ENCODE data around the gene NR2C2AP. TPM values are rescaled to one million over a fixed set of nuclear protein-coding genes. Genes with fewer than 3 reads are reported as not detected.

NR2C2AP gene
- total and polyA plus RNA-seq, 2 donors (not counting 3 experiments of a cell fraction or from before 2014, with no cell fraction given): 11.9 to 17.5 TPM

DNA sequence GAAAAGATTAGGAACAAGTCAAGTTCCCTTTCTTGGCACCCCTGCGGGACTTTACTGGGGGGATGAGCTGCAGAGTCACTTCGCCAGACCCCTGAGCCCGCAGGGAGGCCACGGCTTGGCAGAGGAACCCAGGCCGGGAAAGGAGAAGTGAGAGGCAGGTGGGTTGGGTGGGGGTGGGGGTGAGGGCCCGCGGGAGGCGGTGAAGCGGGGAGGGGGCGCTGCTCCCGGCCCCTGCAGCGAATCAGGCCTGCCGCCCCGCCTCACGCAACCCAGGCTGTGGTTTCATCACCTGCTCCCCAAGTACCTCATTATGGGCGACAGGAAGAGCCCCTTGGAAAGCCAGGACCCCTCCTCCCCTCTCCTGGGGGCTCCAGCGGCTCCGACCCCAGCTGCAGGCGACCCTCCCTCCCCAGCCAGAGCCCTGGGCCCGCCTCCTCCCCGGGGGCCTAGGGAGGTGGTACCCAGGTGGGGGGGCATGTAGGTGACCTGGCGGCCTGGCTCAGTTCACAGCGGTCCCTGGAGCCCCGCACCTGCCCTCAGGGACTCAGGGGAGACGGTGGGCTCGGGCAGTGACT, 42.7 kb downstream of the NR2C2AP start:
- BruUV-seq (replicated peaks): no TSS peak
- DNase-seq (ENCODE audit: low read depth, low spot score) (no peak), FAIRE-seq (no peak)
- intact Hi-C loops (cut with micrococcal nuclease) (no loop called here), dilution Hi-C loops (cut with MboI; ENCODE audit: extremely low pct_ligation_motif_present, low sequenced_read_pairs) (no loop called here)
- Histone ChIP-seq H3K4me1 (ENCODE audit: control insufficient read depth, extremely low read depth, insufficient read depth, low read length) (no peaks in the 10 kb centered on the region), H2AFZ (ENCODE audit: low read depth, low read length) (no peak overlapping the region), H3K9me1 (replicated peaks; ENCODE audit: control insufficient read depth, extremely low read depth, insufficient read depth, low read length) (no peaks in the 10 kb centered on the region), H3K79me2 (ENCODE audit: control insufficient read depth, insufficient read depth, low read length) (no peaks in the 10 kb centered on the region), H3K36me3 (ENCODE audit: control insufficient read depth in 2 of 2, extremely low read depth in 1 of 2, insufficient read depth in 2 of 2, low read length in 2 of 2) (no peaks in the 10 kb centered on the region), H3K27ac (ENCODE audit: insufficient read depth, low read depth, low read length) (no peak overlapping the region), H3K27me3 (ENCODE audit: control insufficient read depth in 2 of 2, insufficient read depth in 2 of 2, low read length in 2 of 2) (no peaks in the 10 kb centered on the region), H3K9ac (replicated peaks; ENCODE audit: extremely low read depth, insufficient read depth, low read length) (no peak overlapping the region), H3K4me3 (replicated peaks in 1 of 3; ENCODE audit: insufficient read depth in 1 of 3, low read depth in 1 of 3, low read length in 3 of 3) (no peak overlapping the region), H3K9me3 (replicated peaks; ENCODE audit: control insufficient read depth, insufficient read depth, low read length) (no peaks in the 10 kb centered on the region), H4K20me1 (replicated peaks; ENCODE audit: control insufficient read depth, extremely low read depth, insufficient read depth, low read length) (no peaks in the 10 kb centered on the region), H3K4me2 (ENCODE audit: insufficient read depth, low read length) (no peak overlapping the region)
- ChIA-PET POLR2A (no interaction called here), CTCF (interaction anchor here (1.3 to 1.6 kb wide), 2 partner anchors 11 to 15 kb away, joined by 5 read pairs; no protein-coding TSS in a partner anchor)
- no peak for TF ChIP-seq POLR2A (IDR thresholded peaks at IDR 0.05; ENCODE audit: low read depth, low read length)
- TF ChIP-seq GATA2 (IDR thresholded peaks at IDR 0.05; ENCODE audit: insufficient read depth, insufficient read length, low read depth, low read length): no peak
- TF ChIP-seq JUN (IDR thresholded peaks at IDR 0.05; ENCODE audit: borderline replicate concordance, insufficient read depth, insufficient read length, low read depth): no peak
- TF ChIP-seq EZH2 (IDR thresholded peaks at IDR 0.05; ENCODE audit: borderline replicate concordance, low read depth, low read length, severe bottlenecking): no peak
- no peak for TF ChIP-seq POLR2AphosphoS5 (IDR thresholded peaks at IDR 0.05; ENCODE audit: insufficient read depth, low read depth, low read length)
- TF ChIP-seq, protein P1, sequence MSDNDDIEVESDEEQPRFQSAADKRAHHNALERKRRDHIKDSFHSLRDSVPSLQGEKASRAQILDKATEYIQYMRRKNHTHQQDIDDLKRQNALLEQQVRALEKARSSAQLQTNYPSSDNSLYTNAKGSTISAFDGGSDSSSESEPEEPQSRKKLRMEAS (IDR thresholded peaks at IDR 0.05; ENCODE audit: insufficient read depth, insufficient read length): no peak
- TF ChIP-seq MYC (IDR thresholded peaks at IDR 0.05; ENCODE audit: low read depth, low read length): no peak
- TF ChIP-seq FOS (IDR thresholded peaks at IDR 0.05; ENCODE audit: borderline replicate concordance, insufficient read depth, low read length): no peak

DNA sequence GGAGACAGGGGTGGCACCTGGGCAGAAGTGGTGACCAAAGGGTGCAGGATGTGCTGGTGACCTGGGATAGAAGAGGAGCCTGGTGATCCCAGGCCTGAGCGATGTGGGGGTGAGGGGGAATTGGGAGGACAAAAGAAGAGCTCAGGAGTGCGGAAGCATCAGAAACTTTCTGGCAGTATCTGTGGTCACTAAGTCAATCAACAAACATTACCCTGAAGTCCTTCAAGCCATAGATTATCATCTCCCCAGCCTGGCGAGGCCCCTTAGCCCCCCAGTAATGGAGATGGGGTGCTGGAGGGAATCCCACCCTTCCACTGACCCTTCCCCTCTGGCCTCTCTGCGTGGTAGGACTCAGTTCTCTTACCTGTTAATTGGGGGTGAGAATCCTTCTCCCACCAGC, 43.7 kb downstream of the NR2C2AP start:
- no peaks in the 10 kb centered on the region for H3K79me2 ChIP-seq (ENCODE audit: control insufficient read depth, insufficient read depth, low read length)
- no peaks in the 10 kb centered on the region for H4K20me1 ChIP-seq (replicated peaks; ENCODE audit: control insufficient read depth, extremely low read depth, insufficient read depth, low read length)
- no peak overlapping the region for H3K27ac ChIP-seq (ENCODE audit: insufficient read depth, low read depth, low read length)
- no peaks in the 10 kb centered on the region for H3K36me3 ChIP-seq (ENCODE audit: control insufficient read depth in 2 of 2, extremely low read depth in 1 of 2, insufficient read depth in 2 of 2, low read length in 2 of 2)
- no peak overlapping the region for H3K9ac ChIP-seq (replicated peaks; ENCODE audit: extremely low read depth, insufficient read depth, low read length)
- CTCF ChIA-PET: interaction anchor here (1.0 to 4.6 kb wide), 2 partner anchors 12 to 15 kb away, joined by 4 to 31 read pairs; no protein-coding TSS in a partner anchor
- H3K4me1 ChIP-seq (ENCODE audit: control insufficient read depth, extremely low read depth, insufficient read depth, low read length): no peaks in the 10 kb centered on the region
- dilution Hi-C loops (cut with MboI; ENCODE audit: extremely low pct_ligation_motif_present, low sequenced_read_pairs): no loop called here
- no peak overlapping the region for H3K4me2 ChIP-seq (ENCODE audit: insufficient read depth, low read length)
- H3K9me1 ChIP-seq (replicated peaks; ENCODE audit: control insufficient read depth, extremely low read depth, insufficient read depth, low read length): no peaks in the 10 kb centered on the region
- TF ChIP-seq POLR2A (IDR thresholded peaks at IDR 0.05; ENCODE audit: low read depth, low read length): no peak
- TF ChIP-seq, protein P2, sequence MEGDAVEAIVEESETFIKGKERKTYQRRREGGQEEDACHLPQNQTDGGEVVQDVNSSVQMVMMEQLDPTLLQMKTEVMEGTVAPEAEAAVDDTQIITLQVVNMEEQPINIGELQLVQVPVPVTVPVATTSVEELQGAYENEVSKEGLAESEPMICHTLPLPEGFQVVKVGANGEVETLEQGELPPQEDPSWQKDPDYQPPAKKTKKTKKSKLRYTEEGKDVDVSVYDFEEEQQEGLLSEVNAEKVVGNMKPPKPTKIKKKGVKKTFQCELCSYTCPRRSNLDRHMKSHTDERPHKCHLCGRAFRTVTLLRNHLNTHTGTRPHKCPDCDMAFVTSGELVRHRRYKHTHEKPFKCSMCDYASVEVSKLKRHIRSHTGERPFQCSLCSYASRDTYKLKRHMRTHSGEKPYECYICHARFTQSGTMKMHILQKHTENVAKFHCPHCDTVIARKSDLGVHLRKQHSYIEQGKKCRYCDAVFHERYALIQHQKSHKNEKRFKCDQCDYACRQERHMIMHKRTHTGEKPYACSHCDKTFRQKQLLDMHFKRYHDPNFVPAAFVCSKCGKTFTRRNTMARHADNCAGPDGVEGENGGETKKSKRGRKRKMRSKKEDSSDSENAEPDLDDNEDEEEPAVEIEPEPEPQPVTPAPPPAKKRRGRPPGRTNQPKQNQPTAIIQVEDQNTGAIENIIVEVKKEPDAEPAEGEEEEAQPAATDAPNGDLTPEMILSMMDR (IDR thresholded peaks at IDR 0.05; ENCODE audit: extremely low read depth in 1 of 2, insufficient read depth in 1 of 2, low read depth in 1 of 2, low read length in 2 of 2): no peak
- no peak for TF ChIP-seq FOS (IDR thresholded peaks at IDR 0.05; ENCODE audit: borderline replicate concordance, insufficient read depth, low read length)
- TF ChIP-seq MYC (IDR thresholded peaks at IDR 0.05; ENCODE audit: low read depth, low read length): no peak
- TF ChIP-seq GATA2 (IDR thresholded peaks at IDR 0.05; ENCODE audit: insufficient read depth, insufficient read length, low read depth, low read length): no peak
- no peak for TF ChIP-seq EZH2 (IDR thresholded peaks at IDR 0.05; ENCODE audit: borderline replicate concordance, low read depth, low read length, severe bottlenecking)
- TF ChIP-seq POLR2AphosphoS5 (IDR thresholded peaks at IDR 0.05; ENCODE audit: insufficient read depth, low read depth, low read length): no peak
- no peak for TF ChIP-seq JUN (IDR thresholded peaks at IDR 0.05; ENCODE audit: borderline replicate concordance, insufficient read depth, insufficient read length, low read depth)
- TF ChIP-seq, protein P1 (IDR thresholded peaks at IDR 0.05; ENCODE audit: insufficient read depth, insufficient read length): no peak
- no peak for DNase-seq (ENCODE audit: low read depth, low spot score)
- no peak for FAIRE-seq
- no peaks in the 10 kb centered on the region for H3K27me3 ChIP-seq (ENCODE audit: control insufficient read depth in 2 of 2, insufficient read depth in 2 of 2, low read length in 2 of 2)
- no peak overlapping the region for H2AFZ ChIP-seq (ENCODE audit: low read depth, low read length)
- BruUV-seq (replicated peaks): no TSS peak
- H3K9me3 ChIP-seq (replicated peaks; ENCODE audit: control insufficient read depth, insufficient read depth, low read length): no peaks in the 10 kb centered on the region
- no peak overlapping the region for H3K4me3 ChIP-seq (replicated peaks in 1 of 3; ENCODE audit: insufficient read depth in 1 of 3, low read depth in 1 of 3, low read length in 3 of 3)
- POLR2A ChIA-PET: no interaction called here
- intact Hi-C loops (cut with micrococcal nuclease): no loop called here
